WI38 (cell line): Measurements from ENCODE around the gene CSTF2T.

Experiments used
- H3K4me3 ChIP-seq: 2 replicates; pipeline ENCODE4 v1.5.1; 2011; ENCODE audit warnings: low read depth, mild to moderate bottlenecking, control low read depth, low read length
- CTCF ChIP-seq: IDR thresholded peaks from 2 replicates; pipeline ENCODE4 v1.5.1; 2012; ENCODE audit warnings: low read depth, mild to moderate bottlenecking, control low read depth, low read length

The CSTF2T gene

DNA sequence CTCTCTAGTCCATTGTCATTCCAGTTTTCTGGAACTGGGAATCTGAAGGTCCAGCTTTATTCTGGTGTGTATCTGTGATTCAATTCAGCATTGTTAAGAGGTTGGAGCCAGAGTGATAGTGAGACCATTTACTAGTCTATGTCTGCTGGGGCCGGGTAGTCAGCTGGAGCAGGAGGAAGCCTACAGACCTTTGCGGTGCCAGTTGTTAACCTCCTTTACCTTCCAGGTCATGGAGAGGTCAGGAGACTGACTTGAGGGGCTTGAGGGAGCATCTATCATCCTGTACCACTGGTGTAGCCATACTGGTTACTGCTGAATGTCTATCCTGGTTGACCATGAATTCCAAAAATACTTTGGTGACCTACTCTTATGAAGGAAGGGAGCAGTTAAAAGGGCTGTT, 9.2 kb upstream of the CSTF2T start:
- H3K4me3 ChIP-seq = no peak overlapping the region
- TF ChIP-seq CTCF = no peak

- no peak for TF ChIP-seq CTCF
- no peak overlapping the region for H3K4me3 ChIP-seq
Measured at GRCh38 chr10:51707821-51708424, 8.5 kb upstream of the CSTF2T start.

GRCh38 chr10:51707392-51707791, 8.0 kb upstream of the CSTF2T start:
- no peak overlapping the region for H3K4me3 ChIP-seq
- TF ChIP-seq CTCF = no peak

DNA sequence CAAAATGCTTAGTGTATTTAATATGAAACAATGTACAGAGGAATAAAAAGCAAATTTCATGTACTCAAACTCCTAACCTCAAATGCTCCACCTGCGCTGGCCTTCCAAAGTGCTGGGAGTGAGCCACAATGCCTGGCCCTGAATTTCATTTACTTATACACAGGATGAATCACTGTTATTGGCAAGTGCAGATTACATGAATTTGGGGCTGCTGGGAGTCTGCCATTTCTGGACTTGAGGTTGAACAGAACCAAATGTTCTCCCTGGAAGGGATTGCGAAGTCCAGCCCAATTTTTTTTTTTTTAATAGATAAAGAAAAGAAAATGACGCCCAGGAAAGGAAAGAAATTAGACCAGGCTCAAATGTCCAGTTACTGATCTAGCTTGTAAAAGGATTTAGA, 6.8 kb upstream of the CSTF2T start:
- TF ChIP-seq CTCF = no peak

DNA sequence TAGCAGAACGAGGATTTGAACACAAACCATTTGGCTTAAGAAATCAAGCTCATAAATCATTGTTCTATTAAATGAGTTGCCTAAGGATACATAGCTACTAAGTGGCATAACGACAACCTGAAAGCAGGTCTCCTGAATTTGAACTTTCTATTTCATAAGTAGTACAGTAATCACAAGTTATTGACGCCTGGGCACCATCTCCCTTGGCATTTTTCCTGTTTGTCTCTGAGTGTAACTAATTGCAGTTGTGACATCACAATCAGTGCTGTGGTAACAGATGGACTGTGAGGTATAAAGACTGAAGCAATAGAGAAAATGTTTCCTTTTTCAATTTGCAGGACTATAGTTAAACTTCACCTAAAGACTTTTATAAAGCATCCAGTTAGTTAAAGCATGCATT, 6.4 kb upstream of the CSTF2T start:
- H3K4me3 ChIP-seq = no peak overlapping the region
- no peak for TF ChIP-seq CTCF

More for the DNA sequence above, 6.8 kb upstream of the CSTF2T start:
- H3K4me3 ChIP-seq = no peak overlapping the region

DNA sequence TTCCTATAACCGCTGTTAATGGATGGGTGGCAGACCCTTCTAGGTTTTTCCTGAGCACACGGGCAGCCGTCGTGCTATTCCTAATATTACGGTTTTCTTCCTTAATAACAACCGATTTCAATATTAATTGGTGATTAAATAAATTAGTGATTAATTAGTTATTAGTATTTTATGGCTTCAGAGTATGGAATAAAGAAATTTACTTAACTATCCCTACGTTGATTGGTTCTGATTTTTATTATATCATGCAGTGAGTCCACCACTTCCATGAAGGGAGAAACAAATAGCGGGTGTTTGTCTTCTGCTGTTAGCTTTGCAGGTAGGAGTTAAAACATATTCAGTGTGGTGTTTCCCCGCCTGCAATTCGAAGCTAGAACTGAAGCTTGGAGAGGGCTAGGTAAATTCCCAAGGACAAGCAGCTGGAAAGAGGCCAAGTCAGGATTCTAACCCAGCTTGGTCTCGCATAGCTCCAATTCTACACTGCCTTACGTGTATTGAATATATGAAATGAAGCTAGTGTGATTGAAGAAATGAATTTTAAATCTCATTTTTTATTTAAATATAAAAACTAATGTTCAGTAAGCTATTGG, 928 bp upstream of the CSTF2T start:
- peak overlapping the region; percentile 93 for H3K4me3 ChIP-seq
- no peak for TF ChIP-seq CTCF

DNA sequence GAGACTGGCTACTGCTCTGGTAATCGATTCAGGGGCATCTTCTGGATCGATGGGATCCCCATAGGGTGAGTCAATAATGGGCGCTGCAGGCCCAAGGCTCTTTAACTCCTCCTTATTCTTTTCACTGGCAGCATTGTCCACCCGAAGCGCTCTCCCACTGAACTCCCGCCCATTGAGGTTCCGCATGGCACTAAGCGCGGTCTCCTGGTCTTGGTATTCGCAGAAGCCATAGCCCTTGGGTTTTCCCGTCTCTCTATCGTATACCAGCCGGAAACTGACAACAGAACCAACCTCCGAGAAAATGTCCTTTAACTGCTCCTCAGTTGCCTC, 285 bp downstream of the CSTF2T start:
- no peak for TF ChIP-seq CTCF
- peak overlapping the region; percentile 93 for H3K4me3 ChIP-seq
